Hematopoietic multipotent progenitor cell (in vitro differentiated cells): ENCODE data around the gene IP6K3. TPM values are rescaled to one million over a fixed set of nuclear protein-coding genes. Genes with fewer than 3 reads are reported as not detected.

Source experiments
- DNase-seq, 3 donors: peaks; one replicate each; pipeline ENCODE4 v3.0.0-alpha.2; 2011 to 2015; ENCODE audit warnings: low read depth in 2 of 3, low spot score in 2 of 3
- total RNA-seq: library from RNA; depleted of rRNA; stranded (reverse); fragments of >200 nt; gene quantifications from one replicate; pipeline ENCODE4 v1.2.3, GENCODE V29; 2012

Gene IP6K3, protein sequence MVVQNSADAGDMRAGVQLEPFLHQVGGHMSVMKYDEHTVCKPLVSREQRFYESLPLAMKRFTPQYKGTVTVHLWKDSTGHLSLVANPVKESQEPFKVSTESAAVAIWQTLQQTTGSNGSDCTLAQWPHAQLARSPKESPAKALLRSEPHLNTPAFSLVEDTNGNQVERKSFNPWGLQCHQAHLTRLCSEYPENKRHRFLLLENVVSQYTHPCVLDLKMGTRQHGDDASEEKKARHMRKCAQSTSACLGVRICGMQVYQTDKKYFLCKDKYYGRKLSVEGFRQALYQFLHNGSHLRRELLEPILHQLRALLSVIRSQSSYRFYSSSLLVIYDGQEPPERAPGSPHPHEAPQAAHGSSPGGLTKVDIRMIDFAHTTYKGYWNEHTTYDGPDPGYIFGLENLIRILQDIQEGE
- total RNA-seq: not detected

DNA sequence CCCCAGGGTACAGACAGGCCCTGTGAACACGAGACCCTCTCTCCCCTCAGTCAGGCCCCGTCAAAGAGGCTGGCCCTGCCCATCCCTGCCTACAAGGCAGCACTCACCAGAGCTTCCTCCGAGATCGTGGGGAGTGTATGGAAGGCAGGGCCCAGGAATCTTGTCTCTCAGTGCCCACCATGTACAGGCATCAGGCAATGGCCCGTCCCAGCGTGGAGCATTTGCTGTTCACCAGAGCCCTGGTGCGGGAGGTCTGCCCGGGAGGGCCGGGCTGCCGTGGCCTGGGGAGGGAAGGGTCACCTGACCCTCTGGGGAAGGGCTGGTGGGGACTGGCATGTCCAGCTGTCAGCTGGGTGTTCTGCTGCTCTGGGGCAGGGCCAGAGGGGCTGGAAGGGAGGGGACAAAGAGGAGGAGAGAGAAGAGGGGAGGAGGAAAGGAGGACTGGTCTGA lies at the start of gene IP6K3:
Gene IP6K3, minus strand, starts transcription at position 255 of the 450 bp plus-strand sequence. CDS start 11,429 bp downstream, outside the sequence.
- DNase-seq: no peak

DNA sequence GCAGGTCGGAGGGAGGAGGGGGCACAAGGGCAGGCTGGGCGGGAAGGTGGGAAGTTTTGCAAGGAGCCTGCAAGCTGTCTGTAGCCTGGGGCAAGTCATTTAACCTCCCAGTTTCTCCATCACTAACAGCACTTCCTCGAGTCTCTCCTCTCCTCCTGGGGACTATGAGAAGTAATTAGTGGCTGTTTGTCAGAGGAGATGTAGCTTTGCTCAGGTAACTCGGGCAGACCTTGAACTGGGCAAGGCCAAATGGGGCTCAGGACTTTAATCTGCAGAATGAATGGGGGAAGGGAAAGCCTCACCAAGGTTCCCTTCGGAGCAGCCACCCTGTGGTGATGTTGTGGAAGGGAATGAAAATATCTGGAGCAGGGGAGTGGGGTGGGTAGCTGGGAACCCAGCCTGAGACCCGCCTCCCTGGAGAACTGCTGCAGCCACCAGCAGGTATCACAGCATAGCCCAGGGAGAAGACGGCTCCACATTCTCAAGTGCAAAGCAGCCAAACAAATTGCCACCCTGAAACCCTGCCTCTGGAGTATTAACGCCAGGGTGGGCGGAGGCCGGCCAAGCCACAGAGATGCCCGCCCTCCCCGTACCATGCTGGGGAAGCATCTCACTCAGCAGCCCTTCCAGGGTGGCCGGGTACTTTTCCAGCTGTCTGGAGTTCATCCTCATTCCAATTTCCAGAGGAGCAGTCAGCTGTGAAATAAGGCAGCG lies 48.4 kb upstream of the IP6K3 start:
- no peak for DNase-seq

DNA sequence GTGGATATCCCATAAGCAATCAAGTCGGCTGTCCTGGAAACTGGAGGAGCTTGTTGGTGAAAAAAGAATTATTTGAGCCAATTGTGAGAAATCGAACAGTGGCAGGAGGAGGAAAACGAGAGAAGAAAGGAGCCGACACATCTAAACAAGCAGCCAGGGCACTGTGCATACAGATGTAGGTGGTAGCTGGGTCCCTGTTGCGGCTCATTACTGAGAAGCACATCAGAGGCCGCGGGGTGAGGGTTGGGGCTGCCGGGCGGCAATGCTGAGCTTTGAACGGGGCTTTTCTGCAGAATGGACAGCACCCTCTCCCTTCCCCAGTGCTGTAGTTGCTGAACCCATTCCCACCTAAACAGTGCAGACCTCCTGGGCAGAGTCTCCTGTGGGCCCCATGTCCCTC lies 46.3 kb upstream of the IP6K3 start:
- DNase-seq: no peak

DNA sequence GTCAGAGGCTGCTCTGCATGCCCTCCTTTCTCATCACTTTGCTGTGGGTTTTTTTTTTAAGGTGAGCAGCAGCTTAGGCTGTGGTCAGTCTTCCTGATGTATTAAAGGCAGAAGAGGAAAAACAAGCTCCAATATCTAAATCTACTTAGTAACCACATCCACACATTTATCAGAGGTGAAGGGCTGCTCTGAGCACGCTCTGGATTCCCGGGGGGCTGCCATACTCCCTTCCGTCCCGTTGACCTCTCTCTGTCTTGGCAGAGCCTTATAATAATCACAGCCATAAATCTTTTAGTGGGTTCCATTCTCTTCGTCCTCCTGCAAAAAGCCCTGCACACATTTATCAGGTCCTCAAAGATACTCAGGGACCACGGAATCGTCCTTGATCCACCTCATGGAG lies 44.9 kb upstream of the IP6K3 start:
- no peak for DNase-seq

DNA sequence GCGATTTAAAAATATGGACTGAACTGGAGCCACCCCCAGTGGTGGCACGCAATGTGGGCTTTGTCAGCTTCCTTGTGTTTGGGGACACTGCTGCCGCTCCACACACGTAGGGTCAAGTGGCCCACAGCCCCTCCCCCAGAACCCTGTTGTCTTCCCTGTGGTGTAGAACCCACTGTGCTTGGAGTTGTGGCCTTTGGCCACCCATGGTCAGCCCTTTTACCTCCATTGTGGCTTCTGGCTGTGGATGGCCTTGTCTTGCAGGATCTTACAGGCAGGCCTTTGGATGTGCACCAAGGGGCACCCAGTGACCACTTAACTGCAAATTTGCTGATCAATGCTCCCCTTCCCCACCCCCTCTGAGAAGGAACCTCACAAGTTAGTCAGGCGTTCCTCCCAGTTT lies 44.2 kb upstream of the IP6K3 start:
- DNase-seq: no peak

DNA sequence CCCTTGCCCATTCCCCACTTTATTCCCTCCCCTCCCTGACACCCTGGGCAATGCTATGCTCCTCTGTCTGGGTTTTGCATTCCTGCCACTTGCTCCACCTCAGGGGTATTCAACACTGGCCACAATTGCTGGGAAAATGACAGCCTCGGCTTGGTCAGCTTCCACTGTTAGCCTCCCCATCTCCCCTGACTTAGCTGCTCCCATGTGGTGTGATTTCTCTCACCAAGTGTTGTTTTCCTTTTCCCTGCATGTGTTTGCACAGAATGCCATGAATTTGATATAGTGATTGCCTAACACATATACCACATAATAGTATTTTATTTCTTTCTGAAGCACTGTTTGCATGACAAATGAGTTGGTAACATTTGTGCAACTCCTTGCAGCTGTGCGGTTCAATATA lies 43.7 kb upstream of the IP6K3 start:
- DNase-seq: no peak

DNA sequence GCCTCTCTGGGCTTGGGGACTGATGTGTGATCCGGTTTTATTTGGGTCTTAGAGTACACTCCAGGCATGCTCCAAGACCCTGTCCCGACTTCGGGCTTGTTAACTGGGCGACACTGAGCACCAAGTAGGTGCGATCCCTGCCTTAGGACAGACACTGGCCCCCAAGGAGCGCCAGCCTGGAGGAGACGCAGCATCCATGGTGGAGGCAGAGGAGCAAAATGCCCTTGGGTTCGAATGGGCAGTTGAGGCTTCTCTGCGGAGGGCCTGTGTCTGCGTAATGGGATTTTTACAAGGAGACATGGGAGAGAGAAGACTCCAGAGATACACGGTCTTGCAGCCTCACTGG lies 42.8 kb upstream of the IP6K3 start:
- no peak for DNase-seq

DNA sequence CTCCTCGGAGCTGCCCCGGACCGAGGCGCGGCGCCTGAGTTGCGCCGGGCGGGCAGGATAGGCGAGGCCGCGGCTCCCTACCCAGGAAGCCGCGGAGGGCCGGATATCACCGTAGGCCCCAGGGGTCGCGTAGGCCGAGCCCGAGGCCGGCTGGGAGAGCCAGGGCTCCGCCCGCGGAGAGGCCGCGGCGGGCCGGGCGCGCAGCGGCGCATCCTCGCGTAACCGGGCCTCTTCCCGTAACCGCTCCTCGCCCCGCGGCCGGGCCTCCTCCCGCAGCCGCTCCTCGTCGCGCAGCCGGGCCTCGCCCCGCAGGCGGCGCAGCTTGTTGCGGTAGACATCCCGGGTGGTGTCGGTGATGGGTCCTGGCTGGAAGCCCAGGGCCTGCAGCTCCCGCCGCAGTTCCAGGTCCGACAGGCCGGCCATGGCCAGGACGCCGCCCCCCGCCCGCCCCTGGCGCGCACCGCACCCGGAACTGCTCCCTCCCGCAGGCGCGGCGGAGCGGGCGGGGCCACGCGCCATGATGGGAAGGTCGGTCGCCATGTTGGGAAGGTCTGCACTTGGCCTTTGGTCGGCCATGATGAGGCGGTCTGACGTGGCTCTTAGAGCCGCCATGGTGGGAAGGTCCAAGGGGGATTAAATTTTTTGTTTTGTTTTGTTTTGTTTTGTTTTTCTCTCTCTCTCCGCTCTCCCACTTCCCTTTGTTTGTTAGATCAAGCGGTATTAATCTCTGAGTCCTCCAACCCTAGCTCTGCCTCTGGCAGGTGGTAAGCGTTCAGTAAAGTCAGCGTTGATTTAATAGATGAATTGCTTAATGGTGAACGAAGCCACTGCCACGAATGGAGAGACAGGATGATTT lies 42.2 kb upstream of the IP6K3 start, which contains the start of gene LEMD2:
Gene LEMD2, minus strand, starts transcription at position 437 of the 856 bp plus-strand sequence. Its CDS starts 14 bp downstream, at position 423.
- peak; percentile 86 to 93 (median 92) for DNase-seq

DNA sequence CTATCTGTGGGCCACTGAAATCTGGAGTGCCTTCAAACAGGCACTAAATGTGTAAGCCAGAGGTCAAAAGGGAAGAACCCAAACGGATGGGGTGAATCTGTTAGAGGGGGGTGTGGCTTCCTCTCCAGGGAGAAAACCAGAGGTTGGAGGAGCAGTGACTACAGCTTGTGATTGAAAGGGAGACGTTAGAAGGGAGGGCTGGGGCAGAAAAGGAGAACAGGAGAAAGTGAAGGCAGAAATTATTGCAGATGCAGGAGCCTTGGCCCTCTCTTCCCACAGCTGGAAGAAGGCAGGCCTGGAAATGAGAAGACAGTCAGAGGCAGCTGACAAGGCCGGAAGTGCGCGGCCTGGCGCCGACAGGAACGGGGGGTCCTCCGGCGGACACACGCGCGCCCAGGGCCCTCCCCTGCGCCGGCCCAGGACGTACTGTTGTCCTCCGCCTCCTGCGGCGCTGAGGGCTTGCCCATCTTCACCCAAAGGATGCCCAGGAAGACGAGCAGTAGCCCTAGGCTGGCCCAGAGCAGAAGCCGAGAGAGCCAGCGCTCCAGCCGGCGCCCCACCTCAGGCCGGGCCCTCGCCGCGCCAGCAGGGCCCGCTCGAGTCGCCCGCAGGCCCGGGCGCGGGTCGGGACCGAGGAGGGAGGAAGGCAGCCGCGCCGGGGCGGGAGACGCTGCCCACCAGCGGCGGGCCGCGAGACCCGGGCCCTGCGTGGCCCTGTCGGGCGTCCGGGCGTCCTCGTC lies 41.4 kb upstream of the IP6K3 start:
- peak; percentile 38 to 80 (median 69) for DNase-seq

DNA sequence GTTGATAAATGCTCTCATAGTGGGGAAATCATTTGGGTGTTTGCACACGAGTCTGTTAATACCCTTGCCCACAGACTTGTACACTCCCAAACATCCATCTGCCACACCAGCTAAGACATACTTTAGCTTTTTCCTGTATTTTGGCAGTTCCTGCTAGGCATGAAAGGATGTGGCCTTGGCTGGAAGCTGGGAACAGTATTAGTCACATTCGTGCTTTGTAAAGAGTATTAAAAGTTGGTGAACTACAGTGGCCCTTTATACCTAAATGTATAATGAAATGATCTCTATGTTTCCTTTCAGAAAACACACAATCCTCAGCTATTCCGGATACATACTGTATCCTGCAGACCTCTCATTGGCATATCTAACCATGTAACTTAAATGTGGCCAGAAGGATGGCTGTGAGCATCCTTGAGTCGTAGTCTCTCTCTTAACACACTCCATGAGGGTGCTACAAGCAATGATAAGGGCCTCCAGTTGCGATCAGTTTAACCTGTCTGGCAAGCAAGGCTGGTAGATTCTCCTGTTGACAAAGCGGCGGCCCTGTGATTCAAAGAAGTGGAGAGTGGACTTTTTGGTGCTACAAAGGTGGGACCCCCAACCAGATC lies 40.7 kb upstream of the IP6K3 start:
- DNase-seq: no peak

DNA sequence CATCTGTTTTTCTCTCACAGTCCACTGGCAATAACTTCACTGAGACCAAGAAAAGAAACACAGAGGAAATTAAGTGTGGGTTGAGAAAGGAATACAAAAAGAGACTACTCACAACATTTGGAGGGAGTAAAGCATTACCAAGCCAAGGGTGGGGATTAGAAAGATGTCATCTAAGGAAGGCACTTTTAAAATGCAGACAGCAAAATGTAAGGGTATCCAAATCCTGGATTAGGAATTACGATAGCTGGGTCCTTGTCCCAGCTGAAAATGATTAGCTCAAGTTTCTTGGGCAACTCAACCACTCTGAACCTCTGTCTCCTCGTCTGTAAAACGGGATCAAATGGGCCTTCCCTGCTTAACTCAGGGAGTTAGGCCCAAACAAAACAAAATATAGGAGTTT lies 40.0 kb upstream of the IP6K3 start:
- DNase-seq: no peak

DNA sequence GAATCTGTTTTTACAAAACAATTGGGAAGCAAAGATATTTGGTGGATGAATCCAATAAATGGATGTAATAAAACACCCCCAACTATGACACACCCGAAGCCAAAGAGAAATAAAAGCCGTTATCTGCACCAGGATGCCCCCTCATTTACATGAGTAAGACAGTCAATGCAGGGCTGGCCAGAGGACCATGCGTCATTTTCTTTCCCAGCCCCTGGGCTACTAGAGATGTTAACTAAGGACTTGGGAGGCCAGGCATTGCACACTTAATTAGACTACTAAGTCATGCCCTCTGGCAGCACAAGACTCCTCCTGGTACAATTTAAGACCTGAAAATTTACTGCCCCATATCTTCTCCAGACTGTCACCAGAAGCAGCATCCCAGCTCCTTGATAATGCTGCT lies 39.1 kb upstream of the IP6K3 start:
- DNase-seq: no peak

DNA sequence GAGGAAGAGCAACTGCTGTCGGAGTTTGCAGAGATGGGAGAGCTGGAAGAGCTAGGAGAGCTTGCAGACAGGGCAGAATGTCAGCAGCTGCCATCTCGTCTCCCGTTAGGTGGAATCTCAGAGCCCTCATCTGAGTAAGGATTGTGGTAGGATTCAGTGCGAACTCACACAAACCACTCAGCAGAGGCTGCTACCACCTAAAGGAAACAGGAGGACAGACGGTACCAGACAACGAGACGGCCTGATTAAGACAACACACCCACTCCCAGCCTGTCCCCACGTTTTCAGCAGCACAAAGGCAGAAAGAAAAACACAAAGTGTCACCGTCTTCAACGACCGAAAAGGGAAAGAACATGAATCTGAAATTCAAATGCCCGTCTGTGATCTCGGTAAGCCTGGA lies 38.1 kb upstream of the IP6K3 start:
- no peak for DNase-seq

DNA sequence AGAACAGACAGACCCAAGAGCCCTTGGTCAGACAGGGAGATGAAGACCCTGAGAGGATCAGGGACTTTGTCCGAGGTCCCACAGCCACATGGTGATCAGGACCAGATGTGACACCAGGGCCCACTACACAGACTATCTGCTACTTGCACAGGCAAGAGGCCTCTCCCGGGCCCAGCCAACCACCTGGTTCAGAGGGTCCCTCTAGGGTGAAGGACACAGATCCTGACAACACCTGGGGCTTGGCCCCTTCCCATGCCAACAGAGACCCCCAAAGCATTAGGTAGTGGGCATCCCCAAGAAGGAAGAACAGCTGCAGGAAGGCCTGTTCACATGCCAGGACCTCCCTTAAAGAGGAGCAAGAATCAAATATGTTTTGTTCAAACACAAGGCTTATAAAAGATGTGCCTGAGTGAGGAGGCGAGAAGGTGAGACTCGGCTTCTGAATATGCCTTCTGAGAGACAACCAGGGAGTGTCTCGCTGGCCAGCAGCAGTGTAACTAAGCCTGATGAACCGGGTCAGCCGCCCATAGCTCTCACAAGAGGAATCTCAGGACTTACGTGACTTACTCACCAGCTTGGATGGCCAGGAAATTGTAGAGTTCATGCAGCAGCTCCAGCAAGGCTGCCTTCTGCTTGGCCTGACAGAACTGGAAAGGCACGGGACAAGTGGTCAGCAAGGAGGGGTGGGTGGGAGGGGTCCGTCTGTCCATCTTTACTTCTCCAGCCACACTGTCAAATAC lies 37.2 kb upstream of the IP6K3 start:
- no peak for DNase-seq

DNA sequence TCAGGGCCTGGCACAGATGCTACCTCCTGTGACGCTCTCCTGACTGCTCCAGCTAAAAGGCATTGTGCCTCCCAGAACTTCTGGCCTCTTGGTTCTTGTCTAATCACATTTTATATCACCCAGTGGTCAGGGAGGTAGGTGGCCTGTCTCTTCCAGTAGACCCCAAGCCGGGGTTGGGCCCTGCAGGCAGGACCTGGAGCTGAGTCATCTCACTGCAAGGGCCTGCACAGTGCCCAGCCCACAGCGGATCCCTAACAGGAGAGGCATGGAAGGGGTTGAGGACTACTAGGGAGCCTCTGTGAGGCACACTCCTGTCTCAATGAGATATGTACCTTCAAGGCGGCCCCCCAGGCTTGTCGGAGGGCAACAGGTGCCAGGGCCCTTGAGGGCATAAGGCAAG lies 35.9 kb upstream of the IP6K3 start:
- DNase-seq: no peak

DNA sequence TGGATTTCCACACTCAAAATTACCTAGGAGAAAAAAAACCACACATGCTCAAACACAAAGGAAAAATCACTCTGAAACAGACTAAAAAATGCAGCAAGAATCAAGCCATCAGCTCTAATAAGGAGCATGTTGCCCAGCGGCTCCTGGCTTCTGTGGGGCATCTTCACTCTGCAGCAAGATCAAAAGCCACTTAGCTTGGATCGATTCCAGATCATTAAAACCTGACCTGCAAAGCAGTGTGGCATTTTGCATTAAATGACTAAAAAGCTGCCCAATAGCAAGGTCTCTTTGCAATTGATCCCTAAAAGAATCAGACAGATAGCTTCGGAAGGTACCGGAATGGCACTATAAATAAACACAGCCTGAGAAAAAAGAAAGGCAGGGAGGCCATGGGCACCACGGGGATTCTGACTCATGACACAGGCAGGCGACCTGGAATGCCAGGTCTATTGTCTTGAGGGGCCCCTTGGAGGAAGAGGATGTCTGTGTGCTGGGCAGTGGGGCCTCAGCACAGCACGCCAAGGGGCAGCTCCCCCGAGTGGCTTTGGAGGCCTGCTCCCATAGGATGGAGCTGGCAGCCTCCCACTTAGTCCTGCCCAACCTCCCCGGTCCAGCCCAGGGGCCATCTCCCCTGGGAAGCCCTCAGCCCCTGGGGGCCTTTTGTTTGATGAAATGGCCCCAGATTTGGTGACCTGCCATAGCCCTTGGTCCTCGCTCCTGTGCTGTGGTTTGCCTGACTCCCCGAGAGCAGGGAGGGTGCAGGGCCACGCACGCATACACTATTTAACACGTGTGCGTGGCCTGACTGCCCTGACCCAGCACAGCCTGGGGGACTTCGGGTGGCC lies 34.6 kb upstream of the IP6K3 start:
- DNase-seq: no peak

DNA sequence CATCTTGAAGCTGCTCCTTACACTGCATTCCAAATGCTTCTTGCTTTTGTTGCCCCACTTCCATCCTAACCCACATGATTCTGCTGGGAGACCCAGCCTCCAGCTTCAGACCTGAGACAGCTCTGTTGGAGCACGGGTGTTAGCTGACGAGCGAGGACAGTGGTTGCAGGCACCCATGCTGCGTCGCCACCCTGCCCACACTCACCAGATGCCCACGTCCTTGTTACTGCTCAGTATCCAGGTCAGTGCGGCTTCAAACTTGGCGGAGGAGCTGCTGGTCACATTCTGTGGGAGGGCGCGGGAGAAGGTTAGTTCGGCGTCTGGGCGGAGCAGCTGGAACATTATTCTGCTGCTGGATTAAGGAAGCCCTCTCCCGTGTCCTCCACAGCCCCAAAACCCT lies 33.2 kb upstream of the IP6K3 start:
- no peak for DNase-seq

DNA sequence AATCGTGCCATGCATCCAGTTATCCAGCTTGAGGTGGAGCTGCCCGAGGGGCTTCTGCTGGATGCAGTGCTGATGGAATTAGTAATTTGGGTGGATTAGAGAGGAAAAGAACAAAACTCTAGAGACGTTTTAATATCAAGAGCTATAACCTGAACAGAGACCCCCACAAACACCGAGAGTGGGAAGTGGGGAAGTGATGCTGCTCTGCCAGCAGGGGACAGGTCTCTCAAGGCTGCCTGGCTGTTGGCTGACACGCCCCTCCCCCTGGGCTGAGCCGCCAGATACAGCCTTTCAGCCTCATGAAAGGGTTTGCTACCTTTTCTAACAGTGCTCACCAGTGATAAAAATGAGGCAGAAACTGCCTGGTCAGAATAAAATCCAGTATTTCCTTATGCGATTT lies 32.6 kb upstream of the IP6K3 start:
- peak in 1 of 3 donors; percentile 29 for DNase-seq
